ENCODE measurements around the gene SUFU.
"Not testable (repeated sequence)": the region's sequence is repeated elsewhere in the genome, so short reads cannot be mapped to it uniquely, and the experiment has no call there.

The SUFU gene

GRCh38 chr10:102654969-102655368, 151.2 kb downstream of the SUFU start:
- DNase-seq: no peak

DNA sequence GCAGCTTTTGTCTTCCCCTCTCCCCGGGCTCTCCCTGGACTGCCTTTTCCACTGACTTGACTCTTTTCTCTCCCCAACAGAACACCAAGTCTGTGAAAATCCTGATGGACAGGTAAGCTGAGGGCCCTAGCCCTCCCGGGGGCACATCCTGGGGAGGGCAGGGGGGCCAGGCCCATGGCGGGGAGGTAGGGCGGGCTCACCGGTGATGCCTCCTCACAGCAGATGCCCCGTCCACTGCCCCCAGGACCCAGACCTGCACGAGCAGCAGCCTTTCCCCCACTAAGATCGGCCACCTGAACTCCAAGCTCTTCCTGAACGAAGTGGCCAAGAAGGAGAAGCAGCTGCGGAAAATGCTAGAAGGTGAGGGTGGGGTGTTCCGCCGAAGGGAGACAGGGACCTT, 152.3 kb downstream of the SUFU start:
- no peak for DNase-seq

DNA sequence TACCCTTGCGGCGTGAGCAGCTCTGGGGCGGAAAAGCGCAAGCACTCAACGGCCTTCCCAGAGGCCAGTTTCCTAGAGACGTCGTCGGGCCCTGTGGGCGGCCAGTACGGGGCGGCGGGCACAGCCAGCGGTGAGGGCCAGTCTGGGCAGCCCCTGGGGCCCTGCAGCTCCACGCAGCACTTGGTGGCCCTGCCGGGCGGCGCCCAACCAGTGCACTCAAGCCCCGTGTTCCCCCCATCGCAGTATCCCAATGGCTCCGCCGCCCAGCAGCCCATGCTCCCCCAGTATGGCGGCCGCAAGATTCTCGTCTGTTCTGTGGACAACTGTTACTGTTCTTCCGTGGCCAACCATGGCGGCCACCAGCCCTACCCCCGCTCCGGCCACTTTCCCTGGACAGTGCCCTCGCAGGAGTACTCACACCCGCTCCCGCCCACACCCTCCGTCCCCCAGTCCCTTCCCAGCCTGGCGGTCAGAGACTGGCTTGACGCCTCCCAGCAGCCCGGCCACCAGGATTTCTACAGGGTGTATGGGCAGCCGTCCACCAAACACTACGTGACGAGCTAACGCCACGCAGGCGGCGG, 153.1 kb downstream of the SUFU start:
- no peak for DNase-seq

DNA sequence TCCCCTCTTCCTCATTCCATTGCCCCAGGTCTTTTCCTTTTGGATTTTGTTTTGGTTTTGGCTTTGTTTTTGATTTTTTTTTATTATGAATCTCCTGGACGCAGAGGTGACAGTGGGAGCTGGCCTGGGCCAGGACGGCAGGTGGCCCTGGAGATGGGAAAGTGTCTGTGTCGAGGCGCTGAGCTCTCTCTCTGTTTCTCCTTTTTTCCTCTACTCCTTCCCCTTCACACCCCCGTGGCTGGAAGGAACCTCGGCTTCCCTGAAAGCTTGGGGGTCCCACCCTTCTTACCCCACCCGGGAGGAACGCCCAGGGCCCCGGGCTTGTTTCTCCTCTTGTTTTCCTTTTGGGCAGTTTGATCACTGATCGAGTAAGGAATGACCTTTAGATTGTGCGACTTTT, 153.7 kb downstream of the SUFU start:
- no peak for DNase-seq

DNA sequence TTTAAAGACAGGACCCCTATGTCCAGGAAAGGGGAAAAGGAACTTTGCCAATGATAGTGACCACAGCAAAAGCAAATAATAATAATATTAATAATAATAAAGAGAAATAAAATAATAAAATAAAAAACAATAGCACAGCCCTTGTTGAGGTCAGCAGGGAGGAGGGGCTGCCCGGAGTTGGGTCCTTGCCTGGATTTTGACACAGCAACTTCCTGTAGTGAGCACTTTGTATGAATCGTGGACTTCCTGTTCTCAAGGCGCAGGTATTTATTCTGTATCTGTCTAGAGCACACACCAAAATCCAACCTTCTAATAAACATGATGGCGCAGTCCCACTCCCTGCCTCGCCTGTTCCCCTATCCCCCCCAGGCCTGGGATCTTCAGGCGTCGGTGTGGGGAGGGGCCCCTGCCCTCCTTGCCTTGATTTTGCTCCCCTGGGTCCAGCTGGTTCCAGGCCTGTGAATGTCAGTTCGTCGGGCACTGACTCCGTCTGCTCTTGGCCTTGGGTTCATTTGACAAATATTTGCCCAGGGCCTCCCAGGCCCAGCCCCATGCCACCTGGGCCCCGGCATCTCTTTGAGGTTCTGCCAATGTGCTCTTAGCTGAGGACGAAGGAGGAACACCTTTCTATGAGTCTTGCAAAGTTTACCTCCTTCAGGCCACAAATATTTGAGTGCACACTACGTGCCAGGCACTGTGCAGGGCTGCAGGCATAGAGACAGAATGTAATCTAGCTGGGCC, 154.4 kb downstream of the SUFU start:
- no peak for DNase-seq

- no peak for DNase-seq
These were observed 155.0 kb downstream of the SUFU start for GRCh38 chr10:102658802-102659201.

GRCh38 chr10:102660888-102661657, 157.3 kb downstream of the SUFU start:
- DNase-seq: peak; percentile 69

DNA sequence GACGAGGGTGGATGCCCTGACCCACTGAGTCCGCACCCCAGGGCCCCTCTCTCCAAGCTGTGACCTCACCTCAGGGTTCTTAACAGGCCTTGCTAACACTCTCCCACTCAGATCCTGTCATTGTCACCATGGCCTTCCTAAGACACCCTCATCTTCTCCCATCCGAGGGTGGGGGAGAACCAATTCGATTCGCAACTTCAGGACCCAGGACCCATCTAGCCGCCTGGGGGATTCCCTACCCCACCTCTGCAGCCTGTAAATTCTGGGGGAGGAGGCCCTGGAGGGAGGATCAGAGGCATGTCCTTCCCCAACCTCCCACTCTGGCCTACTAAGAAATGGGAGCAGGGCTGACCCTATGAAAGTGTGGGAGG, 157.9 kb downstream of the SUFU start:
- no peak for DNase-seq

GRCh38 chr10:102665904-102666509, 162.2 kb downstream of the SUFU start:
- DNase-seq: no peak

DNA sequence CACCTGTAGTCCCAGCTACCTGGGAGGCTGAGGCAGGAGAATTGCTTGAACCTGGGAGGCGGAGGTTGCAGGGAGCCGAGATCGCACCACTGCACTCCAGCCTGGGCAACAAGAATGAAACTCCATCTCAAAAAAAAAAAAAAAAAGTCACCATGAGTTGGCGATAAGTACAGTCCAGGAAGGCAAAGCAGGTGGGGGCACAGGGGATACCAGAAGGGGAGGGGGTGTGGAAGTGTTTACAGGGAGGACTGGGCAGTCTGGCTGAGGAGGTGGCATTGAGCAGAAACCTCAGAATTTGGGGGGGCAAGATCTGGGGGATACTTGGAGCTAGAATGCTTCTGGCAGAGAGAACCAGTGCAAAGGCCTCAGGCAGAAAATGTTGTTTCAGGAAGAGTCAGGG, 163.6 kb downstream of the SUFU start:
- not testable (repeated sequence) for DNase-seq

DNA sequence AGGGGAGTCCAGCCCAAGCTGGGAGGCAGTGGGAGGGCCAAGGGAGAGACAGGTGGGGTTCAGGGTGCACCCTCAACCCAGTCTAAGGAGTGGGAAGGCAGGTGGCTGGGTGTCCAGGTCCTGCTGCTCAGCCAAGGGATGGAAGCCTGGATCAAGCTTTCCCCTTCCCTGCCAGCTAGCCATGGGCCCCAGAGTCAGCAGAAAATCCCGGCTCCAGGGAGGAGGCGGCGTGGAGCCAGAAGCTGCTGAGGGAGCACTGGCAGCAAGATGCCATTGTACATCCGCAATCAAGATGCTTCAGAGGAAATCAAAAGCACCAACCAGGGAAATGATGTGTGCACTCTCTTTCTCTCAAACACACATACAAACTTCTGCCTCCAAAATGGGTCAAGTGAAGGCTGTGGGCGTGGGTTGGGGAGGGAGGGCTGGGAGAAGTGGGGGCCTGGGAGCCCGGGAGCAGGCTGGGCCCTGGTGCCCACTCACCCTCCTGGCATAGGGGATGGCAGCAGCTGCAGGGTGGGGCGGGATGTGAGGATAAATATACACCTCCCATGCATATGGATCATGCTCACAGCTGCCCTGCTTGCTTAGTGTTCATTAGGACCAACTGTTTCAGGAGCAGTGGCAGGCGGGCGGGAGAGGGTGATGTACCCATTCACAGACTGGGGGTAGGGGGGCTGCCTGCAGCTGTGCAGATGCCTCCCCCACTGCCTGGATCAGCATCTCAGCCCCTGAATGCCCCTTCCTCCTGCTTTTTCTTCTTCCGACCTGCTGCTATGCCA, 164.7 kb downstream of the SUFU start:
- DNase-seq: no peak

- no peak for DNase-seq
These were observed 165.7 kb downstream of the SUFU start for GRCh38 chr10:102669206-102670064.

DNA sequence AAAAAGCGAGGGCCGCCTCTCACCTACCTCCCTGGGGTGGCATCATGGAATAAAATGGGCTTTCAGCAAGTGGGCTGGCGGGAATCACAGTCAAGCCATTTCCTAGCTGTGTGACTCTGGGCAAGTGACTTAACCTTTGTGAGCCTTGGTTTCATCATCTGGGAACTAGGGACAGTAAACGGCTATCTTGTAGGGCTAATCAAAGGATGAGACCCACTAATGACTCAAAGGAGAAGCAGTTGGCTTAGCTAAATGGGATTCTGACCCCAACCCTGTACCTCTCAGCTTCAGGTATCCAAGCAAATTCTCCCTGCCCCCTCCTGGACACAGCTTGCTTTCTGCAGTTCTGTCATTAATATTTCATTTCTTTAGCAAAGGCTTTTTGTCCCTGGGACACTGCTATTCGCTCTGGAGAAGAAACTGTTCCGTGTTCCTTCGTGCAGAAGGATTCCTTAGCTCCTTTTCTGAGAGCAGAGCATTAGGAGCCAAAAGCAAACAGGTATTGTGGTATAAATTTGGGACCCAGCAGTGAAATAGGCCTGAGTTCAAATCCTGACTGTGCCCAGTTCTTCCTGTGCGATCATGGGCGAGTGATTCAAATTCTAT, 166.4 kb downstream of the SUFU start:
- DNase-seq: no peak

DNA sequence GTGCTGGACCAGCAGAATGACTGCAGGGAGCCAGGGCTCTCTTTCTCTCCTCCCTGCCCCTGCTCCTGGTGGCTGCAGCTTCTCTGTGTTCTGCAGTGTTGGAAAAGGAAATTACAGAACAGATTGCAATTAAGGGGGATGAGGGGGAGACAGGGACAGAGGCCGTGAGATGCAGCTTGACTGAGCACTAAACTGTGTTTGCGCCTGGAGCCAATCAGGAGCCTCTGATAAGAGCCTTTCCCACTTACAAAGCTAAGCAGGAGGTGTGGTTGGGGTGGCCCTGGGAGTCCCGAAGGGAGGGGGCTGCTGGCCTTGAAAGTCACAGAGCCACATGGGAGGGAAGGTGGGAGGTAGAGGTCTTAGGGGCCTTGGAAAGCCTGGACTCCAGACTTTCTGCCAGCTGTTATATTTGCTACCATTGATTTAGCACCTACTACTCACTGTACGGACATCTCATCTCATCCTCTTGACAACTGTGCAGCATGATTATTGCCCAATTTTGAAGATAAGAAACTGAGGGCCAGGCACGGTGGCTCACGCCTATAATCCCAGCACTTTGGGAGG, 167.2 kb downstream of the SUFU start:
- DNase-seq: no peak

DNA sequence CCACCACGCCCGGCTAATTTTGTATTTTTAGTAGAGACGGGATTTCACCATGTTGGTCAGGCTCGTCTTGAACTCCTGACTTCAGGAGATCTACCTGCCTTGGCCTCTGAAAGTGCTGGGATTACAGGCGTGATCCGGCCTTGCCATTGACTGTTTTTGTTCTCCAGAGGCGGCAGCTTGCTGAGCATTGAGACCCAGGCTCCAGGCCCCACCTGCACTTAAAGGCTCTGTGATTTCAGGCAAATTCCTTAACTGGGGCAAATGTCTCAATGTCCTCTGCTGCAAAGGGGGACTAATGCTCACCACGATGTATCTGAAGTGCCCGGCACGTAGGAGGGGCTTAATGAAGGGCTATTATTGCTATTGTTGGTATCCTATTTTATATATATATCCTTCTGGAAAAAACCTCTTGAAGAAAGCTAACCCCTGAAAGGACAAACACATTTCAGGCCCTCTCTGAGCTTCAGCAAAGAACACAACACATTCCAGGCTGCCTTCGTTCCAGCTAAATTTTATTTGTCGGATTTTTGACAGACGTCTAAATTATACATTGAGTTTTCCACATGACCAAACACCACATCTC, 169.6 kb downstream of the SUFU start:
- DNase-seq: no peak

GRCh38 chr10:102673819-102674511, 170.2 kb downstream of the SUFU start:
- peak; percentile 57 for DNase-seq

DNA sequence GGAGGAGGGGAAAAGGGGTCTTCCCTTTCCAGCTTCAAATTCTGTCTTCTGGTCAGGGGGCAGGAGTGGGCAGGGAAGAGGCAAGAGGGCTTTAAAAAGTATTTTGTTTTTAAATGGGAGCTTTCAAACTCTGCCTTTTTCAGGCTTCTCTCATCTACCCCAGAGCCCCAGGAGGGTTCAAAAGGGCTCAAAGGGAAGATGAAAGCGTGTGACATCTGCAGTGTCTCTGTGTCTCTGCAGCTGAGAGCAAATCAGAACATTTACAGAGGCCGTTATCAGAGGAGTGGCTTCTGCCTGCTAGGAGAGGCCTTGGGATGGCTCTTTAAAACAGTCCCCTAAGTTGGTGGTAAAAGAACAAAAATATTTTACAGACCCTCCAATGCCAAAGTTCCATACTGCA, 170.8 kb downstream of the SUFU start:
- DNase-seq: no peak

- no peak for DNase-seq
These were observed 171.4 kb downstream of the SUFU start for GRCh38 chr10:102675011-102675665.
